ENCODE data around the gene GPX5. TPM values are rescaled to one million over a fixed set of nuclear protein-coding genes. Genes with fewer than 3 reads are reported as not detected.

The GPX5 gene
- total RNA-seq, 1 donor from 2014 or later, result not detected

DNA sequence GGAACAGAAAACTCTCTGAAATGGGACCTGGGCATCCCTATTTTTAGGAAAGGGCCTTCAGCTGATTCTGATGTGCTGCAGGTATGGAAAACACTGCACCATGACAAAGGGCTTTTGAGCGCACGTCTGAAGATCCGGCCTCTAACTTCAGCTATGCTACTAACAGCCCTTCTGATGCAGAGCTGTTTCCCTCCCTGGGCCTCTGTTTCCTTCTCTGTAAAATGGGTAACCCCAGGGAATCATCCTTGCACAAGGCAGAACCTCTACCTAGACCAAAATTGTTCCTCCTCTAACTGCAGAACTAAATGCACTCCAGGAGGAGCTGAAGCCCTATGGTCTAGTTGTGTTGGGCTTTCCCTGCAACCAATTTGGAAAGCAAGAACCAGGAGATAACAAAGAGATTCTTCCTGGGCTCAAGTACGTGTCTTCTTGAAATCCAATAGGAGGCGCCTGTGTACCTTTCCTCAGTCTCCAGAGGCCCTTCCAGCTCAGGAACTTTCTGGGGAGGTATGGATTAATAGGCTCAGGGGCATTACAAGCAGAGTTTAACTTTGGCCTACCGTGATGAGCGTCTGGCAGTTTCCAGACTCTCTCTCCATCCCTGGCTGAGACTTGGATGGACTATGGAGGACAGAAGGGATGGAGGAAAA lies 5.9 kb downstream of the GPX5 start:
- H3K4me1 ChIP-seq, result no peaks in the 10 kb centered on the region
- no peaks in the 10 kb centered on the region for H3K27me3 ChIP-seq
- no peak for DNase-seq (ENCODE audit: extremely low spot score in 2 of 2)
- no peak overlapping the region for H3K4me3 ChIP-seq
- intact Hi-C loops (cut with DNase I), result no loop called here
- H3K36me3 ChIP-seq, result no peaks in the 10 kb centered on the region
- TF ChIP-seq, protein P1, sequence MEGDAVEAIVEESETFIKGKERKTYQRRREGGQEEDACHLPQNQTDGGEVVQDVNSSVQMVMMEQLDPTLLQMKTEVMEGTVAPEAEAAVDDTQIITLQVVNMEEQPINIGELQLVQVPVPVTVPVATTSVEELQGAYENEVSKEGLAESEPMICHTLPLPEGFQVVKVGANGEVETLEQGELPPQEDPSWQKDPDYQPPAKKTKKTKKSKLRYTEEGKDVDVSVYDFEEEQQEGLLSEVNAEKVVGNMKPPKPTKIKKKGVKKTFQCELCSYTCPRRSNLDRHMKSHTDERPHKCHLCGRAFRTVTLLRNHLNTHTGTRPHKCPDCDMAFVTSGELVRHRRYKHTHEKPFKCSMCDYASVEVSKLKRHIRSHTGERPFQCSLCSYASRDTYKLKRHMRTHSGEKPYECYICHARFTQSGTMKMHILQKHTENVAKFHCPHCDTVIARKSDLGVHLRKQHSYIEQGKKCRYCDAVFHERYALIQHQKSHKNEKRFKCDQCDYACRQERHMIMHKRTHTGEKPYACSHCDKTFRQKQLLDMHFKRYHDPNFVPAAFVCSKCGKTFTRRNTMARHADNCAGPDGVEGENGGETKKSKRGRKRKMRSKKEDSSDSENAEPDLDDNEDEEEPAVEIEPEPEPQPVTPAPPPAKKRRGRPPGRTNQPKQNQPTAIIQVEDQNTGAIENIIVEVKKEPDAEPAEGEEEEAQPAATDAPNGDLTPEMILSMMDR (IDR thresholded peaks at IDR 0.05), result no peak
- TF ChIP-seq POLR2AphosphoS5 (IDR thresholded peaks at IDR 0.05; ENCODE audit: insufficient read depth in 1 of 2, low read depth in 1 of 2) (no peak), POLR2A (IDR thresholded peaks at IDR 0.05) (no peak)
- H3K27ac ChIP-seq, result no peak overlapping the region
- H3K9me3 ChIP-seq, result no peaks in the 10 kb centered on the region

DNA sequence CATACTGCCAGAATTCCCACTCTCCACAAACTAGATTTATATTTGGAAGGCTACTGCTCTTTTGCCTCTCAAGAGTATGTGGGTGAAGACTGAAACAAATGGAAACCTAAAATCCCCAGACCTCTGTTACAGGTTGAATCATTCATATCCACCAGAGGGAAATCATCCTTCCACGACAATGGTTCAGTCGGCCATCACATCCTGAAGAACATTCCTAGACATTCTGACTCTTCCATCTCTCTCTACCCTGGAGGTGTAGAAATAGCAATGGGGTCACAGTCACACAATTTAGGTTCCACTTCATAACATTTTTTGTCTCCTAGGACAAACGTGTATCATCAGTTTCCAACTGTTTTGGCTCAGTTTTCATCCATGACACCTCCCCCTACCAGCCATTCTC lies 8.6 kb downstream of the GPX5 start:
- no peak overlapping the region for H3K4me3 ChIP-seq
- intact Hi-C loops (cut with DNase I), result no loop called here
- no peaks in the 10 kb centered on the region for H3K9me3 ChIP-seq
- no peaks in the 10 kb centered on the region for H3K36me3 ChIP-seq
- TF ChIP-seq, protein P1 (IDR thresholded peaks at IDR 0.05), result no peak
- TF ChIP-seq POLR2AphosphoS5 (IDR thresholded peaks at IDR 0.05; ENCODE audit: insufficient read depth in 1 of 2, low read depth in 1 of 2), result no peak
- TF ChIP-seq POLR2A (IDR thresholded peaks at IDR 0.05), result no peak
- H3K27ac ChIP-seq, result no peak overlapping the region
- no peaks in the 10 kb centered on the region for H3K27me3 ChIP-seq
- no peak for DNase-seq (ENCODE audit: extremely low spot score in 2 of 2)
- H3K4me1 ChIP-seq, result no peaks in the 10 kb centered on the region

DNA sequence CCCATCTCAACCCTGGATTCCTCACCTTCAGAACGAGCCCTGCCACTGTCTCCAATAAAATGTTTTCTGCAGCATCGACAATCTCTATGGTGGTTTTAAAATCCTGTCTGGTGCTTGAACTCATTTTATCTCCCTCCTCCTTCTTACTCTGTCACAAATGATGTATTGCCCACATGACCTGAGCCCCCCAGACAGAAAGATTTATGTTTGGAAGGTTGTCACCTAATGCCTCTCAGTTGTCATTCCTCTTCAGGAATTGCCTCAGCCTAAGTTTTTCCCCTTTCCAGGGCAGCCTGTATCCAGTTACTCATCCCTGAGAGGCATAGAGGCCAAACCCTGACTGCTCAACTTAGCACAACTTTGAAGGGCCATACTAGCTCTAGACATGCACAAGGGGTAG lies 9.2 kb downstream of the GPX5 start:
- intact Hi-C loops (cut with DNase I), result no loop called here
- Histone ChIP-seq H3K27ac (no peak overlapping the region), H3K9me3 (no peaks in the 10 kb centered on the region), H3K36me3 (no peaks in the 10 kb centered on the region), H3K4me3 (no peak overlapping the region), H3K4me1 (no peaks in the 10 kb centered on the region), H3K27me3 (no peaks in the 10 kb centered on the region)
- DNase-seq (ENCODE audit: extremely low spot score in 2 of 2), result no peak
- TF ChIP-seq POLR2AphosphoS5 (IDR thresholded peaks at IDR 0.05; ENCODE audit: insufficient read depth in 1 of 2, low read depth in 1 of 2), result no peak
- TF ChIP-seq, protein P1 (IDR thresholded peaks at IDR 0.05), result no peak
- TF ChIP-seq POLR2A (IDR thresholded peaks at IDR 0.05), result no peak

DNA sequence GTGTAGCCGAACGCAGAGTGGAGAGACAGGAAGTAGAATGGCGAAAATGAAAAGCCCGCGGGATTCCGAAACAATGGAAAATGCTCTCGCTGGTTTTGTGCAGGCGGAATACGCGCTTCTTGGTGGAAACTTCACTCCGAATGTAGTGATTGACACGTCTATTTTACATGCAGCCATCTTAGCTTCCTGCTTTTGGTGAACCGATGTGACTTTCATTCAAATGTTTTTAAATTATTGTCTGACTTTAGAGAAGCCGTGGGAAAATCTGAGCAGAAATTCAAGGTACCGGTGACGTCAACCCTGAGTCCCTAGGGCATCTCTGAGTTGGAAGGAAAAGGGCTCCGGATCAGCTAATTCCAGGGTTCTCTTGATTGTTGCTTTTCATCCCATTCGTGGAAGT lies 11.4 kb downstream of the GPX5 start:
- TF ChIP-seq POLR2AphosphoS5 (IDR thresholded peaks at IDR 0.05; ENCODE audit: insufficient read depth in 1 of 2, low read depth in 1 of 2), result no peak
- TF ChIP-seq POLR2A (IDR thresholded peaks at IDR 0.05), result no peak
- TF ChIP-seq, protein P1 (IDR thresholded peaks at IDR 0.05), result no peak
- no peaks in the 10 kb centered on the region for H3K9me3 ChIP-seq
- intact Hi-C loops (cut with DNase I), result no loop called here
- DNase-seq (ENCODE audit: extremely low spot score in 2 of 2), result no peak
- no peaks in the 10 kb centered on the region for H3K36me3 ChIP-seq
- H3K27ac ChIP-seq, result no peak overlapping the region
- no peaks in the 10 kb centered on the region for H3K27me3 ChIP-seq
- H3K4me1 ChIP-seq, result no peaks in the 10 kb centered on the region
- no peak overlapping the region for H3K4me3 ChIP-seq

DNA sequence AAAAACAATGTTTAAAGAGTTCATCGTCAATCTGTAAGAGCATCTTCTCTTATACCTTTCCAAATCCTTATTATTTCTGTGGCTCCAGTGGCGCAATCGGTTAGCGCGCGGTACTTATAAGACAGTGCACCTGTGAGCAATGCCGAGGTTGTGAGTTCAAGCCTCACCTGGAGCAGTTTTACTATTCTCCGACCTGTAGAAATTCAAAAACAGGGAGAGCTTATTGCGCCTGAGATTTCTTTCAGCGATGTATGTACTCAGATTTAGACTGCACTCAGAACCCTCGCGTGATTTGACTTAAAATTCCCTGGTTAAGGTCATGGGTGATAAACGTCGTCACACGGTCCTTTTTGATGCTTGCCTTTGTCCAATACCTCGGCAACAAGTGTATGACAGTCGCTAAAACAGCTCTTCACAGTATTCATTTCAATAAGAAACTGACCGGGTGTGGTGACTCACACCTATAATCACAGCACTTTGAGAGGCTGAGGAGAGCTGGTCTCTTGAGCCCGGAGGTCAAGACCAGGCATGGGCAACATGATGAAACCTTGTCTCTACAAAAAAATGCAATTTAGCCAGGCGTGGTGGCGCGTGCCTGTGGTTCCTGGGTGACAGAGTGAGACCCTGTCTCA lies 11.9 kb downstream of the GPX5 start:
- Histone ChIP-seq H3K27ac (no peak overlapping the region), H3K4me3 (no peak overlapping the region), H3K4me1 (peaks cover 1% of the 10 kb centered on the region), H3K36me3 (no peaks in the 10 kb centered on the region), H3K9me3 (no peaks in the 10 kb centered on the region), H3K27me3 (no peaks in the 10 kb centered on the region)
- intact Hi-C loops (cut with DNase I), result no loop called here
- DNase-seq (ENCODE audit: extremely low spot score in 2 of 2), result no peak
- TF ChIP-seq, protein P1 (IDR thresholded peaks at IDR 0.05), result no peak
- TF ChIP-seq POLR2A (IDR thresholded peaks at IDR 0.05), result no peak
- no peak for TF ChIP-seq POLR2AphosphoS5 (IDR thresholded peaks at IDR 0.05; ENCODE audit: insufficient read depth in 1 of 2, low read depth in 1 of 2)

Measured in vagina (tissue), 2 donors.